GM12878 (cell line): ENCODE results near the gene GLS. TPM values are rescaled to one million over a fixed set of nuclear protein-coding genes. Genes with fewer than 3 reads are reported as not detected.

Source experiments
- ATAC-seq: fragments of 200-7000 bp; cut with Tn5 transposase; 3 replicates; pipeline ENCODE4 v1.9.1; 2020; ENCODE audit warnings: mild to moderate bottlenecking, moderate library complexity
- BruUV-seq: library from RNA; stranded (reverse); fragments of 400-500 nt; replicated peaks from 2 replicates; lab custom pipeline; 2021; lab: Mats Ljungman, UMichigan
- CTCF ChIA-PET: fragments of 300-600 bp; sonication (Branson Sonifier 250); formaldehyde crosslinking; extraction: SDS; loops from one replicate; lab custom pipeline; 2021; ENCODE audit warnings: inconsistent platforms; lab: Yijun Ruan, JAX
- POLR2A ChIA-PET: fragments of 350-600 bp; formaldehyde crosslinking; extraction: SDS; loops from one replicate; lab custom pipeline; 2021; ENCODE audit warnings: inconsistent platforms; lab: Charles Lee
- RAD21 ChIA-PET: fragments of 300-600 bp; sonication (Branson Sonifier 250); formaldehyde crosslinking; loops from one replicate; lab custom pipeline; 2023; ENCODE audit warnings: antibody characterized with exemption; ENCODE audit not compliant: unreplicated experiment; lab: Charles Lee
- SMC1A ChIA-PET: fragments of 300-600 bp; sonication (Branson Sonifier 250); formaldehyde crosslinking; loops from one replicate; lab custom pipeline; 2023; ENCODE audit not compliant: unreplicated experiment, uncharacterized antibody; lab: Charles Lee
- DNase-seq: peaks from one replicate; pipeline ENCODE4 v3.0.0-alpha.2; 2011; ENCODE audit warnings: low read depth, low spot score
- FAIRE-seq: peaks from 3 replicates; lab custom pipeline; 2011; peaks lifted over from hg19 to GRCh38; lab: Jason Lieb, UNC
- H2AFZ ChIP-seq: 2 replicates; pipeline ENCODE4 v1.6.0; 2011; ENCODE audit warnings: low read depth, low read length, control low read depth; ENCODE audit not compliant: control insufficient read depth
- H3K27ac ChIP-seq: 2 replicates; pipeline ENCODE4 v1.5.1; 2011; ENCODE audit warnings: control low read depth; ENCODE audit not compliant: control insufficient read depth, insufficient read depth
- H3K27me3 ChIP-seq, 2 experiments: replicated peaks in 1 of 2; 2 replicates each; pipeline versions ENCODE4 v1.6.0 to v1.6.1; 2011; ENCODE audit warnings: low read length in 1 of 2; ENCODE audit not compliant: control insufficient read depth in 2 of 2, insufficient read depth in 2 of 2
- H3K36me3 ChIP-seq, 2 experiments: 2 replicates each; pipeline ENCODE4 v1.5.1; 2011; ENCODE audit warnings: low read length in 1 of 2; ENCODE audit not compliant: control insufficient read depth in 2 of 2, insufficient read depth in 2 of 2
- H3K4me1 ChIP-seq: 2 replicates; pipeline ENCODE4 v1.6.1; 2011; ENCODE audit warnings: mild to moderate bottlenecking, low read length, moderate library complexity, mixed read lengths; ENCODE audit not compliant: control insufficient read depth, insufficient read depth
- H3K4me2 ChIP-seq: 2 replicates; pipeline ENCODE4 v1.6.0; 2011; ENCODE audit warnings: control low read depth; ENCODE audit not compliant: control insufficient read depth, insufficient read depth
- H3K4me3 ChIP-seq: fragments of 200-600 bp; sonication (generic); 2 replicates; pipeline ENCODE4 v1.5.1; 2016
- H3K79me2 ChIP-seq: 2 replicates; pipeline ENCODE4 v1.6.0; 2011; ENCODE audit warnings: low read length; ENCODE audit not compliant: control insufficient read depth, insufficient read depth
- H3K9ac ChIP-seq: 2 replicates; pipeline ENCODE4 v1.8.0; 2011; ENCODE audit warnings: low read length, control low read depth, mixed read lengths; ENCODE audit not compliant: control insufficient read depth, insufficient read depth
- H3K9me3 ChIP-seq: replicated peaks from 3 replicates; pipeline ENCODE4 v1.5.1; 2011; ENCODE audit warnings: mild to moderate bottlenecking, low read length; ENCODE audit not compliant: control insufficient read depth, insufficient read depth
- H4K20me1 ChIP-seq: 2 replicates; pipeline ENCODE4 v1.6.0; 2011; ENCODE audit not compliant: control insufficient read depth, insufficient read depth
- BCL3 ChIP-seq: IDR thresholded peaks from 2 replicates; pipeline ENCODE4 v1.6.1; 2011; ENCODE audit warnings: borderline replicate concordance, low read depth, mild to moderate bottlenecking, moderate library complexity, low read length; ENCODE audit not compliant: insufficient read depth, poor library complexity, severe bottlenecking
- HCFC1 ChIP-seq: fragments of 150-350 bp; IDR thresholded peaks from 2 replicates; pipeline ENCODE4 v1.6.1; 2014; ENCODE audit warnings: low read length
- MTA2 ChIP-seq: fragments of 450-650 bp; IDR thresholded peaks from 2 replicates; pipeline ENCODE4 v1.6.1; 2016; ENCODE audit warnings: low read depth, mild to moderate bottlenecking, moderate library complexity
- PML ChIP-seq: IDR thresholded peaks from 2 replicates; pipeline ENCODE4 v1.6.1; 2012; ENCODE audit warnings: low read length, inconsistent platforms
- POLR2A ChIP-seq: IDR thresholded peaks from 2 replicates; pipeline ENCODE4 v1.6.1; 2011; ENCODE audit warnings: low read depth, mild to moderate bottlenecking, low read length
- RELB ChIP-seq: fragments of 450-650 bp; IDR thresholded peaks from 2 replicates; pipeline ENCODE4 v1.6.1; 2017; ENCODE audit warnings: low read depth, mild to moderate bottlenecking, moderate library complexity
- STAT1 ChIP-seq: fragments of 450-650 bp; conservative IDR thresholded peaks from 2 replicates; pipeline ENCODE4 v1.6.1; 2014; ENCODE audit warnings: antibody characterized with exemption, mild to moderate bottlenecking
- ZBED1 ChIP-seq: IDR thresholded peaks from 2 replicates; pipeline ENCODE4 v1.6.1; 2016; ENCODE audit warnings: borderline replicate concordance
- ZNF274 ChIP-seq: IDR thresholded peaks from one replicate; pipeline ENCODE4 v1.8.0; 2011; ENCODE audit not compliant: insufficient read length, insufficient read depth
- WGBS: methylation state at CpG from one replicate; pipeline ENCODE4 v1.1.6; 2016; ENCODE audit warnings: low lambda C conversion rate; ENCODE audit not compliant: insufficient replicate concordance, insufficient coverage; ENCODE audit errors: missing lambda C conversion rate; 5-methylcytosine and 5-hydroxymethylcytosine counted together
- in situ Hi-C: fragments of 300-500 bp; cut with MboI; formaldehyde crosslinking; loops from 9 replicates; pipeline ENCODE4 v1.14.3; 2018; ENCODE audit warnings: mixed read lengths
- intact Hi-C: fragments of 100-400 bp; cut with micrococcal nuclease; formaldehyde crosslinking; loops from one replicate; pipeline ENCODE4 v1.14.2; 2022; ENCODE audit not compliant: unreplicated experiment
- polyA plus RNA-seq, 11 experiments: library from polyadenylated mRNA; depleted of rRNA in 4 of 11; unstranded in 6 of 11; stranded (reverse) in 5 of 11; fragments of >200 nt; fragmentation: Nextera tagmentation in 4 of 11; fragmentation: Illumina TruSeq in 1 of 11; extraction: Ambion mirVana in 4 of 11; extraction: Trizol in 1 of 11; gene quantifications; 1 replicate in 1 of 11; 2 replicates in 10 of 11; pipeline versions ENCODE4 v1.2.1 to v1.2.3, GENCODE V29; 2011 to 2016; ENCODE audit warnings: inconsistent platforms in 2 of 11, missing spikeins in 2 of 11, low read depth in 1 of 11
- total RNA-seq, 4 experiments: library from RNA; depleted of rRNA in 3 of 4; stranded (reverse); fragments of >200 nt in 3 of 4; fragmentation: Illumina TruSeq in 1 of 4; extraction: Trizol in 1 of 4; gene quantifications; 2 replicates each; pipeline versions ENCODE4 v1.2.1 to v1.2.3, GENCODE V29; 2013 to 2021
- TF ChIP-seq, protein P1 (sequence below): fragments of 450-650 bp; IDR thresholded peaks from 2 replicates; pipeline ENCODE4 v1.6.1; 2017; ENCODE audit warnings: borderline replicate concordance
- TF ChIP-seq, protein P2 (sequence below): fragments of 150-350 bp; IDR thresholded peaks from 2 replicates; pipeline ENCODE4 v1.6.1; 2014; ENCODE audit warnings: mild to moderate bottlenecking, low read depth, low read length

GLS gene
- total and polyA plus RNA-seq, 10 of the 15 experiments (the other 5 are each of a cell fraction or from before 2014, with no cell fraction given) = 15.7 to 145 (median 70.8) TPM

DNA sequence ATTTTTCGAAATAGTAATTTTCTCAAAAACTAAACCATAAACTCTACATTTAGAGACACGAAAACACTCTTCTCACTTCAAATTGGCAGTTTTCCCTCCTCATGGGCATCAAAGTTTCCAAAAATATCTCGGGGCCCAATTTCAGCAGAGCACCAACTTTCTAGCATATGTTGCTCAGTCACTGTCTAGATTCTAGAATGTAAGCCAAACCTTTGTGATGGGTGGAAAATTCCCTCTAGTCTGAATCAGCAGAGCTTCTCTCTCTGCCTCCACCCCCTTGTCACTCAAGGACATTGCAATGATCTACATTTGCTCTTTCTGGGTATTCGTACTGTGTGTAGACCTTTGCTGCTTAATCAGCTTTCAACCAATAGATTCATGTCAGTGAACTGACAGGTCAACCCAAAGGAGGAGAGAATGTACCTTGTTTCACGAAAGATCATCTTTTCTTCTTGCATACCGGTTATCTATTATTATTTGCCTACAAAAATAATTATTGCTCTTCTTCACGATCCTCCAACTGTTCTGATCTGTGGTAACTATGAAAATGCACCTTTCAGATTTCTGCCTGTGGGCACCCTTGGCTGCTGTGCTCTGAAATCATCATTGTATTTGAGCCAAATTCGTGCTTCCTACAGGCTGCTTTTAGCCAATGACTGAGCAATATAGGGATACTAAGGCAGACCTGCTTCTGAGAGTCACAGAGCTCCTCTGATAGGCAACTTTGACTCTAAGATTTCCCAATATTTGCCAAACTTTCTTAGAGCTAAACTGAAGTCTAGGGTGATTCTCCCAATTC, 38.7 kb upstream of the GLS start:
- Histone ChIP-seq H2AFZ (no peak overlapping the region), H3K9ac (no peak overlapping the region), H3K4me1 (no peaks in the 10 kb centered on the region), H3K27me3 (no peaks in the 10 kb centered on the region)
- DNase-seq (no peak), FAIRE-seq (no peak)
- BruUV-seq = no TSS peak
- ChIA-PET SMC1A (interaction anchor here (1.0 kb wide), 1 partner anchor 9 kb away, joined by 3 read pairs; no protein-coding TSS in a partner anchor), CTCF (interaction anchor here (0.6 to 0.7 kb wide), 2 partner anchors 9 to 497 kb away, joined by 3 read pairs; no protein-coding TSS in a partner anchor)
- TF ChIP-seq MTA2 (no peak), HCFC1 (no peak), ZNF274 (no peak), ZBED1 (no peak), BCL3 (no peak), PML (no peak), RELB (no peak), STAT1 (no peak), POLR2A (no peak)
- TF ChIP-seq, protein P1, sequence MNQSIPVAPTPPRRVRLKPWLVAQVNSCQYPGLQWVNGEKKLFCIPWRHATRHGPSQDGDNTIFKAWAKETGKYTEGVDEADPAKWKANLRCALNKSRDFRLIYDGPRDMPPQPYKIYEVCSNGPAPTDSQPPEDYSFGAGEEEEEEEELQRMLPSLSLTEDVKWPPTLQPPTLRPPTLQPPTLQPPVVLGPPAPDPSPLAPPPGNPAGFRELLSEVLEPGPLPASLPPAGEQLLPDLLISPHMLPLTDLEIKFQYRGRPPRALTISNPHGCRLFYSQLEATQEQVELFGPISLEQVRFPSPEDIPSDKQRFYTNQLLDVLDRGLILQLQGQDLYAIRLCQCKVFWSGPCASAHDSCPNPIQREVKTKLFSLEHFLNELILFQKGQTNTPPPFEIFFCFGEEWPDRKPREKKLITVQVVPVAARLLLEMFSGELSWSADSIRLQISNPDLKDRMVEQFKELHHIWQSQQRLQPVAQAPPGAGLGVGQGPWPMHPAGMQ = no peak
- TF ChIP-seq, protein P2, sequence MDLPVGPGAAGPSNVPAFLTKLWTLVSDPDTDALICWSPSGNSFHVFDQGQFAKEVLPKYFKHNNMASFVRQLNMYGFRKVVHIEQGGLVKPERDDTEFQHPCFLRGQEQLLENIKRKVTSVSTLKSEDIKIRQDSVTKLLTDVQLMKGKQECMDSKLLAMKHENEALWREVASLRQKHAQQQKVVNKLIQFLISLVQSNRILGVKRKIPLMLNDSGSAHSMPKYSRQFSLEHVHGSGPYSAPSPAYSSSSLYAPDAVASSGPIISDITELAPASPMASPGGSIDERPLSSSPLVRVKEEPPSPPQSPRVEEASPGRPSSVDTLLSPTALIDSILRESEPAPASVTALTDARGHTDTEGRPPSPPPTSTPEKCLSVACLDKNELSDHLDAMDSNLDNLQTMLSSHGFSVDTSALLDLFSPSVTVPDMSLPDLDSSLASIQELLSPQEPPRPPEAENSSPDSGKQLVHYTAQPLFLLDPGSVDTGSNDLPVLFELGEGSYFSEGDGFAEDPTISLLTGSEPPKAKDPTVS = no peak
- TF ChIP-seq, all 136 proteins: peak for 0
- POLR2A ChIA-PET = no interaction called here
- Histone ChIP-seq H3K79me2 (no peaks in the 10 kb centered on the region), H3K9me3 (no peaks in the 10 kb centered on the region), H3K36me3 (no peaks in the 10 kb centered on the region), H3K4me3 (no peak overlapping the region), H4K20me1 (no peaks in the 10 kb centered on the region), H3K4me2 (no peak overlapping the region), H3K27ac (no peak overlapping the region)
- in situ Hi-C loops = no loop called here
- WGBS = 57% methylated on average over 8 of the region's 8 CpGs
- RAD21 ChIA-PET = interaction anchor here (0.7 to 1.5 kb wide), 3 partner anchors 9 to 106 kb away, joined by 3 to 5 read pairs (median 3); no protein-coding TSS in a partner anchor
- ATAC-seq = no peak
- intact Hi-C loops = no loop called here
